Large intestine (tissue), 3 donors: ENCODE measurements around the gene ERCC3. TPM values are rescaled to one million over a fixed set of nuclear protein-coding genes. Genes with fewer than 3 reads are reported as not detected.
"Not testable (repeated sequence)": the region's sequence is repeated elsewhere in the genome, so short reads cannot be mapped to it uniquely, and the experiment has no call there.

Source experiments
- DNase-seq, 2 donors: peaks; one replicate each; pipeline versions ENCODE4 v3.0.0 to v3.0.0-alpha.2; 2013
- H3K27ac ChIP-seq: one replicate; pipeline ENCODE4 v1.5.1; 2013; ENCODE audit warnings: low read length
- H3K27me3 ChIP-seq: 2 replicates; pipeline ENCODE4 v1.6.1; 2013; ENCODE audit warnings: low read length; ENCODE audit not compliant: control insufficient read depth, insufficient read depth
- H3K36me3 ChIP-seq: 2 replicates; pipeline ENCODE4 v1.6.1; 2013; ENCODE audit warnings: low read length; ENCODE audit not compliant: control insufficient read depth, insufficient read depth
- H3K4me1 ChIP-seq: one replicate; pipeline ENCODE4 v1.6.1; 2013; ENCODE audit warnings: low read length; ENCODE audit not compliant: control insufficient read depth, insufficient read depth
- H3K4me3 ChIP-seq: one replicate; pipeline ENCODE4 v1.5.1; 2013; ENCODE audit warnings: low read length
- H3K9me3 ChIP-seq: one replicate; pipeline ENCODE4 v1.6.1; 2013; ENCODE audit warnings: mild to moderate bottlenecking, low read depth, low read length, moderate library complexity; ENCODE audit not compliant: control insufficient read depth
- WGBS: methylation state at CpG from one replicate; pipeline ENCODE4 v1.1.5; 2013; ENCODE audit warnings: low lambda C conversion rate; ENCODE audit not compliant: insufficient coverage; 5-methylcytosine and 5-hydroxymethylcytosine counted together
- polyA plus RNA-seq: library from polyadenylated mRNA; unstranded; fragments of 120-200 nt; gene quantifications from one replicate; pipeline ENCODE4 v1.2.1, GENCODE V29; 2013

ERCC3 gene
- polyA plus RNA-seq, 1 donor, result 40.5 TPM

- Histone ChIP-seq H3K36me3 (no peaks in the 10 kb centered on the region), H3K27me3 (peaks cover 46% of the 10 kb centered on the region), H3K27ac (no peak overlapping the region), H3K4me1 (peaks cover 8% of the 10 kb centered on the region), H3K4me3 (peak overlapping the region; percentile 51), H3K9me3 (peaks cover 10% of the 10 kb centered on the region)
- no CpG with 5 or more reads among the region's 71 CpGs for WGBS
- DNase-seq, result peak in 1 of 2 donors; percentile 46
These were observed 74.5 kb downstream of the ERCC3 start for GRCh38 chr2:127219171-127220070.

- no peak for DNase-seq
- no CpG with 5 or more reads among the region's 35 CpGs for WGBS
- H3K27ac ChIP-seq, result no peak overlapping the region
- H3K4me1 ChIP-seq, result peaks cover 8% of the 10 kb centered on the region
- no peaks in the 10 kb centered on the region for H3K36me3 ChIP-seq
- peak overlapping the region; percentile 51 for H3K4me3 ChIP-seq
- H3K27me3 ChIP-seq, result peaks cover 46% of the 10 kb centered on the region
- H3K9me3 ChIP-seq, result peaks cover 10% of the 10 kb centered on the region
These were observed 75.2 kb downstream of the ERCC3 start for GRCh38 chr2:127218812-127219170.

GRCh38 chr2:127217470-127218325 lies 76.2 kb downstream of the ERCC3 start:
- Histone ChIP-seq H3K36me3 (no peaks in the 10 kb centered on the region), H3K27ac (no peak overlapping the region), H3K4me1 (peaks cover 8% of the 10 kb centered on the region), H3K4me3 (no peak overlapping the region), H3K9me3 (peaks cover 10% of the 10 kb centered on the region), H3K27me3 (peaks cover 44% of the 10 kb centered on the region)
- no peak for DNase-seq
- 97% methylated on average over 3 of the region's 14 CpGs for WGBS

GRCh38 chr2:127216593-127216992 lies 77.4 kb downstream of the ERCC3 start:
- Histone ChIP-seq H3K4me1 (peaks cover 8% of the 10 kb centered on the region), H3K27me3 (peaks cover 44% of the 10 kb centered on the region), H3K27ac (no peak overlapping the region), H3K9me3 (peaks cover 10% of the 10 kb centered on the region), H3K36me3 (no peaks in the 10 kb centered on the region), H3K4me3 (no peak overlapping the region)
- DNase-seq, result no peak
- WGBS, result 100% methylated on average over 1 of the region's 1 CpG

GRCh38 chr2:127216095-127216494 lies 77.8 kb downstream of the ERCC3 start:
- Histone ChIP-seq H3K4me3 (no peak overlapping the region), H3K36me3 (no peaks in the 10 kb centered on the region), H3K9me3 (peaks cover 10% of the 10 kb centered on the region), H3K4me1 (peaks cover 8% of the 10 kb centered on the region), H3K27me3 (peaks cover 39% of the 10 kb centered on the region), H3K27ac (no peak overlapping the region)
- no peak for DNase-seq
- 90% methylated on average over 2 of the region's 2 CpGs for WGBS

GRCh38 chr2:127214201-127214600 lies 79.7 kb downstream of the ERCC3 start:
- H3K4me3 ChIP-seq, H3K36me3 ChIP-seq, H3K9me3 ChIP-seq, DNase-seq, H3K4me1 ChIP-seq, H3K27ac ChIP-seq: not testable (repeated sequence)
- peaks cover 26% of the 10 kb centered on the region for H3K27me3 ChIP-seq
- WGBS, result no CpG with 5 or more reads among the region's 2 CpGs

- DNase-seq, result no peak
- WGBS, result 80% methylated on average over 1 of the region's 4 CpGs
- Histone ChIP-seq H3K9me3 (peaks cover 4% of the 10 kb centered on the region), H3K4me1 (no peaks in the 10 kb centered on the region), H3K27me3 (peaks cover 3% of the 10 kb centered on the region), H3K27ac (no peak overlapping the region), H3K36me3 (no peaks in the 10 kb centered on the region), H3K4me3 (no peak overlapping the region)
These were observed 85.6 kb downstream of the ERCC3 start for GRCh38 chr2:127208313-127208712.

Other genes starting within 250 kb of the ERCC3 start
- 50.0 TPM for gene BIN1, start 187.0 kb downstream of the ERCC3 start, polyA plus RNA-seq
- gene CYP27C1, start 73.8 kb downstream of the ERCC3 start, polyA plus RNA-seq, result 2.0 TPM
- gene MAP3K2, start 93.8 kb upstream of the ERCC3 start, polyA plus RNA-seq, result 27.5 TPM
- 7.8 TPM for gene PROC, start 124.3 kb upstream of the ERCC3 start, polyA plus RNA-seq
- gene IWS1, start 232.3 kb upstream of the ERCC3 start, polyA plus RNA-seq, result 53.1 TPM
- 254 TPM for gene MYO7B, start 241.5 kb upstream of the ERCC3 start, polyA plus RNA-seq